Tongue (tissue), 2 donors: ENCODE results near the gene UNC93B1. TPM values are rescaled to one million over a fixed set of nuclear protein-coding genes. Genes with fewer than 3 reads are reported as not detected.
"Not testable (repeated sequence)": the region's sequence is repeated elsewhere in the genome, so short reads cannot be mapped to it uniquely, and the experiment has no call there.

ENCODE experiments used
- DNase-seq: peaks from one replicate; pipeline ENCODE4 v3.0.0-alpha.2; 2015
- total RNA-seq: library from RNA; depleted of rRNA; stranded (reverse); fragments of >200 nt; gene quantifications from one replicate; pipeline ENCODE4 v1.2.3, GENCODE V29; 2014

Gene UNC93B1
- total RNA-seq, 1 donor from 2014 or later, result 9.9 TPM

- DNase-seq, result not testable (repeated sequence)
Observed at GRCh38 chr11:67991347-67992121, 12.4 kb downstream of the UNC93B1 start.

DNA sequence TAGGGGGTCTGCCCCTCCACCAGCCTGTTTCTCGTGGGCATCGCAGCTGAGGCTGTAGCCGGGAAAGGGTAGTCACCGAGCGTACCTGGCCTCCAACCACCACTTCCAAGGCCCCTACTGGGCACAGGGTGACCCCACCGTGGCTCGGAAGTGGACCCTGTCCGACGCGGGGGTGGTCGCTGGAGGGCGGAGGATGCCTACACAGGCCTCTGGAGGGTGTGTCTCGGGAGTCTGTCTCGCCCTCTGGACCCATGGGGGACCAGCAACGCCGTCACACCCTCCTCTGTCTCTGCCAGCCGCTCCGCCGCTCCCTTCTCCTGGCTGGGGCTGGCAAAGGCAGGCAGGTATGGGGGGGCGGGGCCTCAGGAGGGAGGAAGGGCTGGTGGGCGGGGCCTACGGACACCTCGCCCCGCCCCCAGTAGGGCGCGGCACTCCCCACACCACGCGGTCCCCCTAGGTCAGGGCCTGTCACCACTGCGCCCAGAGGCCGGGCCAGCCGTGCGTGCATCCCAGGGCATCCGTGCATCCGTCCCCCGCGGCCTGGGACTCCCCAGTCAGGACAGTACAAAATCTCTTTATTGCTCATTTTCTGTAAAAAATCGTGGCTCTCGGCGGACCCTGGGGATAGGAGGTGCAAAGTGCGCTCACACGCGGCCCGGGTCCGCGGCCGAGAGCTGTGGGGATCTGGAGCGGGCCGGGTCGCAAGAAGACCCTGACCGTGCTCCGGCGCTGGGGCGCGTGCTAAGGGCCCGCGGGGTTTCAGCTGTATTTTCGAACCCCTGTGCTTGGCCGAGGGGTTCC, 13.2 kb downstream of the UNC93B1 start:
- not testable (repeated sequence) for DNase-seq

DNA sequence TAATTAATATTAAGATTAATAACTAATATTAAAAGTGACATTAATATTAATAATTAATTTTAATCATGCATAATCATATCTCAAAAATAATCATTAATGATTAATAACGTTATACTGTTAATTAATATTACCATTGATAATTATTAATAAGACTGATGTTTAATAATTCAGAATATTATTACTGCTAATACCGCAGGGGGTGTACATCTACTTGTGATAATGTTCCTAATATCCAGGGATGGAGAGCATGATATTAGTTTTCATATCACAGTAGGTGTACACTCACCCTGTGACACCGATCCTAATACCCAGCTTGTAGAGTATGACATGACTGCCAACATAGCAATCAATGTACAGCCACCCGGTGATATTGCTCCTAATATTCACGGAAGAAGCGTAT, 18.6 kb downstream of the UNC93B1 start:
- not testable (repeated sequence) for DNase-seq

DNA sequence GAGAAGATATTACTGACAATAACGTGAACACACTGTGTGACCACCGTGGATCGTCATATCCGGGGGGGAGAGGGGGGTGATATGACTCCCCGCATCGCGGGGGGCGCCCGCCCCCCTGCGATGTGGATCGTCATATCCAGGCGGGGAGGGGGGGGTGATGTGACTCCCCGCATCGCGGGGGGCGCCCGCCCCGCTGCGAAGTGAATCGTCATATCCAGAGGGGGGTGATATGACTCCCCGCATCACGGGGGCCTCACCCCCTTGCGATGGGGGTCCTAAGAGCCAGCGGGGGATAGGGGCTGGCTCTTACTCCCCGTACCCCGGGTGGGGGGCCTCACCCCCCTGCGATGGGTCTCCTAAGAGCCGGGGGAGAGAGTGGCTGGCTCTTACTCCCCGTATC, 19.9 kb downstream of the UNC93B1 start:
- no peak for DNase-seq

DNA sequence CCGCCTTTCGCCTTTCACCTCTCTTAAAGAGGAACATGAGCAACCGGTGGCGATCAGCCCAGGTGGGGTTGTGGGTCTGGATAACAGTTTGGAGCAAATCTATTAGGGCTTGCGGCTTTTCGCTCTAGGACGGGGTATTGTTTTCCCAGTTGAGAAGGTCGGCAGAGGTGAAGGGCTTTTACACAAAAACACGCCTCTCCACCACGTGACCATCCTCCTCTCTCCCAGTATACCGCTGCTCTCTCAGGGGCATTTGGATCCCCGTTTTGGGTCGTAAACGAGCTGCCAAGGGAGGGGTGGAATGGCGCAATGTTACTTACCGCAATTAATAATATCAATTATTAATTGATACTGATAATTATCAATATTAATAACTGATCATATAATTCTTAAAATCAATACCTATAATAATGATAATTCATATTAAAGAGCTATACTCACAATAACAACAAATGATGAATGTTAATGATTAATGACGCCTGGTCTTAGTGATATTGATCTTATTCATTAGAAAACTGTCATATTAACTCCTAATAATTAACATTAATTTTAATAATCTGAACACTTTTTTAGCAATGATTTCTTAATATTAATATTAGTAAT, 21.5 kb downstream of the UNC93B1 start:
- DNase-seq, result not testable (repeated sequence)

- DNase-seq, result not testable (repeated sequence)
Observed at GRCh38 chr11:67981226-67981625, 22.7 kb downstream of the UNC93B1 start.

- peak; percentile 27 for DNase-seq
Observed at GRCh38 chr11:67978766-67979418, 25.0 kb downstream of the UNC93B1 start.

DNA sequence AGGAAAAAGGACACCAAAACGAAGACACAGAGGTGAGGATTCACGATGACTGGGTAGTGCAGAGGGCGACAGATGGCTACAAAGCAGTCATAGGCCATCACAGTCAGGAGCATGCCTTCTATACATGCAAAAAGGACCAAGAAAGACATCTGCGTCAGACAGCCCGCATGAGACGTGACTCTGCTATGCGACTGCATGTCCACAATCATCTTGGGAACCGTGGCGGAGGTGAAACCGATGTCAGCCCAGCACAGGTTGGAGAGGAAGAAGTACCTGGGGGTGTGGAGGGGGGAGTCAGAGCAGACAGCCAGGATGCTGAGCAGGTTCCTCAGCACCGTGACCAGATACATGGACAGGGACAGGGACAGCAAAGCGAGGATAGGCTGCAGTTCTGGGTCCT, 29.2 kb downstream of the UNC93B1 start:
- DNase-seq, result not testable (repeated sequence)

- DNase-seq, result not testable (repeated sequence)
Observed at GRCh38 chr11:67965830-67966348, 38.0 kb downstream of the UNC93B1 start.

- DNase-seq, result not testable (repeated sequence)
Observed at GRCh38 chr11:67964746-67965145, 39.2 kb downstream of the UNC93B1 start.

DNA sequence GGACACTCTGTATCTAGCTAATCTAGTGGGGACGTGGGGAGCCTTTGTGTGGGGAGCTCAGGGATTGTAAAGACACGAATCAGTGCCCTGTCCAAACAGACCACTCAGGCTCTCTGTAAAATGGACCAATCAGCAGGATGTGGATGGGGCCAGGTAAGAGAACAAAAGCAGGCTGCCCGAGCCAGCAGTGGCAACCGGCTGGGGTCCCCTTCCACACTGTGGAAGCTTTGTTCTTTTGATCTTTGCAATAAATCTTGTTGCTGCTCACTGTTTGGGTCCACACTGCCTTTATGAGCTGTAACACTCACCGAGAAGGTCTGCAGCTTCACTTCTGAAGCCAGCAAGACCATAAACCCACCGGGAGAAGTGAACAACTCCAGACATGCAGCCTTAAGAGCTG, 40.0 kb downstream of the UNC93B1 start:
- not testable (repeated sequence) for DNase-seq

DNA sequence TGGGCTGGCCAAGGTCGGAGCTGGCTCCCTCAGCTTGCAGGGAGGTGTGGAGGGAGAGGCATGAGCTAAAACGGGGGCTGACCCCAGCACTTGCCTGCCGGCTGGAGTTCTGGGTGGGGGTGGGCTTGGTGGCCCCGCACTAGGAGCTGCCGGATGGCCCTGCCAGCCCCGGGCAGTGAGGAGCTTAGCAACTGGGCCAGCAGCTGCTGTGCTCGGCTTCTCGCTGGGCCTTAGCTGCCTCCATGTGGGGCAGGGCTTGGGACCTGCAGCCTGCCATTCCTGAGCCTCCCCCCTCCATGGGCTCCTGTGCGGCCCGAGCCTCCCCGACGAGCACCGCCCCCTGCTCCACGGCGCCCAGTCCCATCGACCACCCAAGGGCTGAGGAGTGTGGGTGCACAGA, 40.7 kb downstream of the UNC93B1 start:
- peak; percentile 14 for DNase-seq

DNA sequence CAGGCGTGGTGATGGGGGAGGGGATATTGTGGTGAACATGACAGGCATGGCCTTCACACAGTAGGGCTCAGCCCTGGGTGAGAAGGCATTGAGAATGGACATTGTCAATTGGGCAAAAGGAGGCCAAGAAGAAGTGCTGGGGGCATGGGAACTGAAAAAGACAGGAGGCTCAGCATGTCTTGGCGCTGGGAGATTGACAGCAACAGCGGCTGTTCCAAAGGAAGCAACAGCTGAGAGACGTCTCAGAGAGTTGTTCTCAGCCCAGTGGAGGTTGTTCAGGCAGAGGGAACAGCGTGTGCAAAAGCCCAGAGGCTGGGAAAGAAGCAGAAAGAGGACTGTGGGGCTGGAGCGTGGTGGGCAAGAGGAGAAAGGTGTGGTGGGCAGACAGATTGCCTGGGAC, 47.7 kb downstream of the UNC93B1 start:
- peak; percentile 81 for DNase-seq

- peak; percentile 80 for DNase-seq
Observed at GRCh38 chr11:67955461-67956007, 48.4 kb downstream of the UNC93B1 start.

DNA sequence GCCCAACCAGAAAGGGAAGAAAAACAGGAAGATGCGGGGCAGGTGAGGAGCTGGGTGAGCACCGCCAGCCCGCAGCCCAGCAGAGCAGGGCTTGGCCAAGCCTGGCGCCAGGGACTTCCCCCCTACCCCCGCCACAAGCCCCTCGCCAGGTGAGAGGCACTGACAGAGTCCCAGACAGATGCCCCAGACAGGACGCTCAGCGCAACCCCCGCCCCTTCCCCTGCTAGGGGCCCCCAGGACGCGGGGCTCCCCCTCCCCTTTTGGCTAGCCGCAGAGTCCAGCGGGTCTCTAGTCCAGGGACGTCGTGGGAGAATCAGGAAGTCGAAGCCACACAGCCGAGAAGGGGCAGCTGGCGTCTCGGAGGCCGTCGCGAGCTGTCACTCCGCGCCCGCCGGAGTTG, 48.9 kb downstream of the UNC93B1 start:
- not testable (repeated sequence) for DNase-seq

GRCh38 chr11:67954251-67954650, 49.6 kb downstream of the UNC93B1 start:
- DNase-seq, result not testable (repeated sequence)

GRCh38 chr11:67950705-67951104, 53.2 kb downstream of the UNC93B1 start:
- DNase-seq, result not testable (repeated sequence)

GRCh38 chr11:67947785-67948184, 56.1 kb downstream of the UNC93B1 start:
- not testable (repeated sequence) for DNase-seq

DNA sequence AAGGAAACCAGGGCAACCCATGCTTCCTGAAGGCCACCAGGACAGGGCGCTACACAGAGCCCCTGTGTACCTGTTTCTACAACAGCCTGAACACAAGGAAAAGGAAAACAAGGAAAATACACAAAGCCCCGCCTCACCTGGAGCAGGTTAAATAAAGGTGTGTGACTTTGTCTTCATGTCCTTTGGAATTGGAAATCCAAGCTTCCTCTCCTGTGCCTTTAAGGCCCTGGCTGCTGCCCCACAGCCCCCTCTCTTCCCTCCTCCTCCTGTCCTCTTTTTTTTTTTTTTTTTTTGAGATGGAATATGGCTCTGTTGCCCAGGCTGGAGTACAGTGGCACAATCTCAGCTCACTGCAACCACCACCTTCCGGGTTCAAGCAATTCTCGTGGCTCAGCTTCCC, 57.5 kb downstream of the UNC93B1 start:
- DNase-seq, result not testable (repeated sequence)

DNA sequence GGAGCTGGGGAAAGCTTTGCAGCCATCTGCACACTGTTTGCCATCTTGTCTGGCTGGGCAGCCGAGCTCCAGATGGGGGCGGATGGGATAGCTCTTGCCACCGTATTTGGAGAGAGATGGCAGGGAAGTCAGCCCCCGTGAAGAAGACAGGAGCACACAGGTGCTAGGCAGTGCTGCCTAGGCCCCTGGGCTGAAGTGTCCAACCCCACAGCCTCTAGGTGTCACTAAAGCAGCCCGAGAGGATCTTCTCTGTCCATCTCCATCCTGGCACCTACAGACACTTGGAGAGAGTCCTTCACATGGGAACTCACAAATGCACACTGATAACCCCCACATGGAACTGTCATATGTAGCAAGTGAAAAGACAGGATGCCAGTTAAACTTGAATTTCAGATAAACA, 60.5 kb downstream of the UNC93B1 start:
- not testable (repeated sequence) for DNase-seq
